Peyer's patch (tissue), 4 donors: ENCODE measurements around the gene NDST3.

Experiments
- CTCF ChIP-seq, 6 experiments: fragments of 450-650 bp in 4 of 6; fragments of 200-600 bp in 2 of 6; sonication (generic) in 1 of 6; IDR thresholded peaks; one replicate each; pipeline ENCODE4 v1.5.1; 2017 to 2019; ENCODE audit warnings: antibody characterized with exemption in 6 of 6, mild to moderate bottlenecking in 3 of 6, moderate library complexity in 1 of 6
- POLR2A ChIP-seq, 2 donors: fragments of 450-650 bp; IDR thresholded peaks; one replicate each; pipeline ENCODE4 v1.5.1; 2017; ENCODE audit warnings: antibody characterized with exemption in 2 of 2, mild to moderate bottlenecking in 2 of 2, moderate library complexity in 2 of 2

- no peak for TF ChIP-seq CTCF (IDR thresholded peaks at IDR 0.05)
- TF ChIP-seq POLR2A (IDR thresholded peaks at IDR 0.05): no peak
These were observed 64.8 kb downstream of the NDST3 start for GRCh38 chr4:118099106-118099505.
